ENCODE results near the gene ENOSF1.

The ENOSF1 gene

GRCh38 chr18:680392-680791 lies 32.0 kb downstream of the ENOSF1 start:
- no peak for TF ChIP-seq EZH2phosphoT487 (IDR thresholded peaks at IDR 0.05; ENCODE audit: borderline replicate concordance)
- no peak for TF ChIP-seq CTCF (conservative IDR thresholded peaks at IDR 0.05; ENCODE audit: low read length)
- Histone ChIP-seq H3F3A (ENCODE audit: low read depth) (peaks cover 6% of the 10 kb centered on the region; the same call in 1 of the 2 replicates), H3K36me3 (ENCODE audit: insufficient read depth, low read length) (peaks cover 16% of the 10 kb centered on the region; the same call in 1 of the 2 replicates), H3K9me3 (ENCODE audit: insufficient read depth, low read depth, low read length) (no peaks in the 10 kb centered on the region), H3K9me2 (replicated peaks; ENCODE audit: low read depth, low read length) (no peaks in the 10 kb centered on the region), H3K4me3 (ENCODE audit: low read length, poor library complexity, severe bottlenecking) (no peak overlapping the region), H3K4me1 (ENCODE audit: insufficient read depth, low read length, poor library complexity, severe bottlenecking) (peaks cover 61% of the 10 kb centered on the region), H2AFZ (ENCODE audit: low read length) (no peak overlapping the region), H3K79me2 (ENCODE audit: insufficient read depth, low read length) (no peaks in the 10 kb centered on the region), H3K4me2 (ENCODE audit: low read depth, low read length, poor library complexity, severe bottlenecking) (no peak overlapping the region), H4K20me1 (ENCODE audit: insufficient read depth, low read length, poor library complexity, severe bottlenecking) (no peaks in the 10 kb centered on the region), H3K27me3 (ENCODE audit: insufficient read depth, low read length, poor library complexity, severe bottlenecking) (no peaks in the 10 kb centered on the region), H3K9ac (ENCODE audit: low read depth, low read length, poor library complexity, severe bottlenecking) (no peak overlapping the region)

DNA sequence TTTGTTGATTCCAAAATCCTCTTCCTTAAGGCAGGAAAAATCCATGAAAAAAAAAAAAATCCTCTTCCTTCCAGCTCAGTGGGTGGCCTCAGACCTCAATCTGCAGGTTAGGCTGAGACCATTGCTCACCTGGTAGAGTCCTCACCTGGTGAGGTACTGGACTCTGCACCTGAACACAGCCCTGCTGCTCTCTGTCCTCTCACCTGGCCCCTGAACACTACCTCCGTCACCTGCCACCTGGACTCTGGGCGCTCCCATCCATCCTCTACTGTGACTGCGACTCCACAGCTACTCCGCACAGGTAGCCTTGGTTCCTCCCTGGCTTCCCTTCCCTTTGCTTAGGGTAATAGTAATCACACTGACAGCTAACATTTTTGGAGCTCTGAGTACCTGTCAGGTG lies 32.9 kb downstream of the ENOSF1 start:
- H3K79me2 ChIP-seq (ENCODE audit: insufficient read depth, low read length), result no peaks in the 10 kb centered on the region; the same call in 1 of the 2 replicates
- H3K9me3 ChIP-seq (ENCODE audit: insufficient read depth, low read depth, low read length), result no peaks in the 10 kb centered on the region
- no peak overlapping the region for H2AFZ ChIP-seq (ENCODE audit: low read length)
- peaks cover 25% of the 10 kb centered on the region; the same call in 1 of the 2 replicates for H3K36me3 ChIP-seq (ENCODE audit: insufficient read depth, low read length)
- no peak overlapping the region for H3K4me3 ChIP-seq (ENCODE audit: low read length, poor library complexity, severe bottlenecking)
- H3K4me1 ChIP-seq (ENCODE audit: insufficient read depth, low read length, poor library complexity, severe bottlenecking), result peaks cover 61% of the 10 kb centered on the region
- peaks cover 6% of the 10 kb centered on the region; the same call in 1 of the 2 replicates for H3F3A ChIP-seq (ENCODE audit: low read depth)
- TF ChIP-seq EZH2phosphoT487 (IDR thresholded peaks at IDR 0.05; ENCODE audit: borderline replicate concordance) (no peak), CTCF (conservative IDR thresholded peaks at IDR 0.05; ENCODE audit: low read length) (no peak)
- no peak overlapping the region for H3K4me2 ChIP-seq (ENCODE audit: low read depth, low read length, poor library complexity, severe bottlenecking)
- no peak overlapping the region for H3K9ac ChIP-seq (ENCODE audit: low read depth, low read length, poor library complexity, severe bottlenecking)
- H4K20me1 ChIP-seq (ENCODE audit: insufficient read depth, low read length, poor library complexity, severe bottlenecking), result no peaks in the 10 kb centered on the region
- no peaks in the 10 kb centered on the region for H3K27me3 ChIP-seq (ENCODE audit: insufficient read depth, low read length, poor library complexity, severe bottlenecking)
- no peaks in the 10 kb centered on the region for H3K9me2 ChIP-seq (replicated peaks; ENCODE audit: low read depth, low read length)

- Histone ChIP-seq H3K4me3 (ENCODE audit: low read length, poor library complexity, severe bottlenecking) (no peak overlapping the region), H3K27me3 (ENCODE audit: insufficient read depth, low read length, poor library complexity, severe bottlenecking) (no peaks in the 10 kb centered on the region), H3K79me2 (ENCODE audit: insufficient read depth, low read length) (no peaks in the 10 kb centered on the region; the same call in 1 of the 2 replicates), H3K36me3 (ENCODE audit: insufficient read depth, low read length) (peaks cover 33% of the 10 kb centered on the region; the same call in 1 of the 2 replicates), H3K9me2 (replicated peaks; ENCODE audit: low read depth, low read length) (no peaks in the 10 kb centered on the region), H2AFZ (ENCODE audit: low read length) (no peak overlapping the region), H4K20me1 (ENCODE audit: insufficient read depth, low read length, poor library complexity, severe bottlenecking) (peaks cover 4% of the 10 kb centered on the region), H3K9ac (ENCODE audit: low read depth, low read length, poor library complexity, severe bottlenecking) (no peak overlapping the region), H3F3A (ENCODE audit: low read depth) (peaks cover 6% of the 10 kb centered on the region; the same call in 1 of the 2 replicates), H3K4me2 (ENCODE audit: low read depth, low read length, poor library complexity, severe bottlenecking) (no peak overlapping the region), H3K9me3 (ENCODE audit: insufficient read depth, low read depth, low read length) (no peaks in the 10 kb centered on the region), H3K4me1 (ENCODE audit: insufficient read depth, low read length, poor library complexity, severe bottlenecking) (peaks cover 59% of the 10 kb centered on the region)
- TF ChIP-seq CTCF (conservative IDR thresholded peaks at IDR 0.05; ENCODE audit: low read length) (0 out of 2 replicates have a peak, but pooled peaks have one; percentile 23), EZH2phosphoT487 (IDR thresholded peaks at IDR 0.05; ENCODE audit: borderline replicate concordance) (no peak)
Measured at GRCh38 chr18:678482-679182, 33.8 kb downstream of the ENOSF1 start.
